Stimulated activated CD4-positive, alpha-beta T cell treated with anti-CD3 and anti-CD28 coated beads, Interleukin-4, amount 100 ng/mL, for 24 hours (primary cell): ENCODE data around the gene UBASH3A.
A peak's percentile ranks its signal among the peaks of the same experiment; 100 is the strongest.
"Not testable (repeated sequence)": the region's sequence is repeated elsewhere in the genome, so short reads cannot be mapped to it uniquely, and the experiment has no call there.

Source experiments
- DNase-seq: peaks from one replicate; pipeline ENCODE4 v3.0.0-alpha.2; 2020

The UBASH3A gene

GRCh38 chr21:42453224-42453985 is 49.7 kb downstream of the UBASH3A start:
- DNase-seq: no peak

GRCh38 chr21:42453986-42454570 is 50.4 kb downstream of the UBASH3A start:
- DNase-seq: no peak

DNA sequence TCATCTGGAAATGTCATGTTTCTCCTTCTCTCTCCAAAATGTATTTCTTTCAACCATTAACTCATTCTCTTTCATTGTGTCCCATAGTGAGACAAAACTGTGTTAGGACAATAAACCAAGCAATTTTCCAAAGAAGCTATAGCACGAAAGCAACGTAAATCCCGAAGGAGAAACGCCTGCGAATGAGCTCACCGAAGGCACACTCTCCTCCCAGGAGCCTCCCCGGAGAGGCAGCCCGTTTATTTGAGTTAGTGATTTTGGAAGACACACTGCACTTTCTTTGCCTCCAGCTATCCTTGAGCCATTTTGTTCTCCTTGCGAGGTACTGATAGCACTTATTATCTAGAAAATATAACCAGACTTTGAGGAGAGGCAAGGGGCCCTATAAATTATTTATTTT is 51.1 kb downstream of the UBASH3A start:
- DNase-seq: no peak

DNA sequence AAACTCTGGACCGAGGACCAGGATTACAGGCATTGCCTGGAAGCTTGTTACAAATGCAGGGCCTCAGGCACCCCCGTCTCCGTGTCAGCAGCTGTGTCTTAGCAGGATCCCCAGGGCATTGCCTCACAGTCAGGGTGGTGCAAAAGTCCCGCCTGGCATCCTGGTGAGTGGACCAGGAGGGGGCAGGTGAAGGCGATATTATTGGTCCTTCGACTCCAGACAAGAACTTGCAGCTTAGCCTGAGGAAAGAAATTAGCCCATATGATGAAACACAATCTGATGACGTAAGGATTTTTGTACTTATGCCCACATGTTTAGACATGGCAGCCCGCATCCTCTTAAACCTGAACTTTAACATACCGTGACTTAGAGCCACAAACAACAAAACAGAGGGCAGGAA is 51.5 kb downstream of the UBASH3A start:
- no peak for DNase-seq

DNA sequence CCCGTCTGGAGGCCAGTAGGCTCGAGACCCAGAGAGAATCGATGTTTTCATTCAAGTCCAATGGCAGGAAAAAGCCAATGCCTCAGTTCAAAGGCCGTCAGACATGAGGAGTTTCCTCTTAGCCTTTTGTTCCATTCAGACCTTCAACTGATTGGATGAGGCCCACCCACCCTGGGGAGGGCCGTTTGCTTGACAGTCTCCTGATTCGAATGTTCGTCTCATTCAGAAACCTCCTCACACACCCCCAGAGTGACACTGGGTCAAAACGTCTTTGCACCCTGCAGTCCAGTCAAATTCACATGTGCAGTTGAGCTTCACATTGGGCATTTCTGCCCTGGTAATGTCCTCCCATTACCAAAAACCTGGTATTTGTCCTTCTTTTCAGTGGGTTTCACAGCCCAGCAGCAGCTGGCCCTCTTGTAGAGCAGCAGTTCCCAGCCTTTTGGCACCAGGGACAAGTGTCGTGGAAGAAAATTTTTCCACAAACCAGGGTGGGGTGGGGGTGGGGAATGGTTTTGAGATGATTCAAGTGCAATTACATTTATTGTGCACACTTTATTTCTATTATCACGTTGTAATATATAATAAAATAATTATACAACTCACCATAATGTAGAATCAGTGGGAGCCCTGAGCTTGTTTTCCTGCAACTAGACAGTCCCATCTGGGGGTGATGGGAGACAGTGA is 52.2 kb downstream of the UBASH3A start:
- no peak for DNase-seq

GRCh38 chr21:42456457-42456856 is 52.8 kb downstream of the UBASH3A start:
- peak; percentile 67 for DNase-seq

- DNase-seq: no peak
Observed at GRCh38 chr21:42459082-42459460, 55.4 kb downstream of the UBASH3A start.

GRCh38 chr21:42459546-42460215 is 56.0 kb downstream of the UBASH3A start:
- no peak for DNase-seq

DNA sequence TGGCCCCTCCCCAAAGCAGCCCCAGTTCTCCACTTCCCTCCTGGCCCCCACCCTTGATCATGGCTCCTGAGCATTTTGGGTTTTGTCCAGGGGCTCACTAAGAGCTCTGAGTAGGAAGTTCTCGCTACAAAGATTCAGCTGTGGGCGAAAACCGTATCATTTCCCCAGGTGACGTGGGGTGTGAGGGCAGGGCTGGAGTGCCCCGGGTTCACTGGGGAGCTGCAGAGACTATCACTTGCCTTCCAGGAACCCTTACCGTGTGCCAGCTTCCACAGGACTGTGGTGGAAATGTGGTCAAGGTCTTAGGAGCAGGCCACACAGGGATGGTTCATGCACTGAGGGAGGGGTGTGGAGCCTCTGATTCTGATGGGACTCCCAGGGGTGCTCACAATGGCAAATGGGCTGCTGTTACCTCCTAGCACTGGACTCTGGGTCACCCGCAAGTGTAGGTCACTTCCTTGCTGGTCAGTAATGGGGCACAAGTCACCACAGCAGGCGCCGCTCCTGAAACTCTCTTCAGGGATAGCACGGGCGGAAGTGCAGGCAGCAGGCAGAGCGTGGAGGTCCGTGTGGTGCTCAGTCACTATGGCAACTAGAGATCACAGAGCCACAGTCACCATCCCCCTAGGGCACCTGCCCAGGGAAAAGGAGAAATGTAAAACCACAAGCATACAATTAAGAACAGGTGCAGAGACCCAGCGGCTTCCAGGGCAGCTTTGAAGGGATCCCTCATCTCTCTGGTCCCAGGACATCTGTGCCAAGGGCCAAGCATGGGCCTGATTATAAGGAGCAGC is 56.9 kb downstream of the UBASH3A start:
- peak; percentile 23 for DNase-seq

GRCh38 chr21:42461185-42461520 is 57.5 kb downstream of the UBASH3A start:
- DNase-seq: no peak

- DNase-seq: no peak
Observed at GRCh38 chr21:42461881-42462877, 58.5 kb downstream of the UBASH3A start.

GRCh38 chr21:42463861-42464515 is 60.3 kb downstream of the UBASH3A start:
- peak; percentile 63 for DNase-seq

DNA sequence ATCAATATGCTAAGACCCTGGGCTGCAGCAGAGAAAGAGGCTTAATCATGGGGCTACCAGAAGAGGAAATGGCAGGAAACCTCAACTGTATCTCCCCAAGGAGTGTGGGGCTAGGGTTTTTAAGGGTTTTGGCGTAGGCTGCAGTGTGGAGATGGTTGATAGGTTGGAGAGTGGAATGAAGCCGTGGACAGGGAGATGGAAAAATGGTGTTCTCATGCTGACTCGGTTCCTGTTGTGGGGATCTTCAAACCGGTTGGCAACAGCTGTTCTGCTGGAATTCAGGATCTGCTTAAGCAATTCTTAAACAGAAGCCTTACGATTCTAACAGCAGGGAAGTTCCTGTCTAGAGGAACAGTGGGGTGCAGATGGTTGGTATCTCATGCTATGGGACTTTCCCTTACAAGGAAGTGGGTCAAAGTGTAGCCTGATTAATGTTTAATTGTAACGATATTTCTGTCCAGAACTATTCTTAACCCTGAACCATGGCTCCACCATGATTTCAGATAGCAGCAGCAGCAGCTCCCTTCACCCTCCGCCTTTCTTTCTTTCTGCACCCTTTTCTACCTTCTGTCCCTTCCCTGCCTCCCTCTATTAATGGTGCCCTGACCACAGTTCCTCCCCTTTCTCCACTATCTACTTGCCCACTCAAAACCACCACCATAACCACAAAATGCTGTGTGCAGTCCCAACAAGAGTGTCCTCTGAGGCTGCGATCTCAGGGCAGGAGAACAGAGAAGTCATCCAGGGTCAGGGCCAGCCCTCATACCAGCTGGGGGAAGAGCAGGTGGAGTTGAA is 61.5 kb downstream of the UBASH3A start:
- no peak for DNase-seq

DNA sequence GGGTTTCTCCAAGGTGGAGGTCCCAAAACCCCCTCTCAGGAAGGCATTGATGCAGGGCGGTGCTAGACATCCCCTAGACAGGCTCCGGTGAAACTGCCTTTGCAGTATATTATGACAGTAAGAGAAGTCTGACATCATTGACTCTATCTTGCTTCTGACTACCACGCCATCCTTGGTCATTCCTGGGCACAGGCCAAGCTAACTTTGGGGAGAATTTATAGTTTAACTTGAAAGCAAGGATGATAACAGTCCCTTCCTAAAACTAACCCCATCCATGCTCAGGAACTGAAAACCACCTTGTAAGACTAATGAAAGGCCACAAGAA is 62.1 kb downstream of the UBASH3A start:
- DNase-seq: no peak

- DNase-seq: no peak
Observed at GRCh38 chr21:42466700-42467099, 63.0 kb downstream of the UBASH3A start.

GRCh38 chr21:42467140-42467983 is 63.7 kb downstream of the UBASH3A start:
- DNase-seq: no peak

DNA sequence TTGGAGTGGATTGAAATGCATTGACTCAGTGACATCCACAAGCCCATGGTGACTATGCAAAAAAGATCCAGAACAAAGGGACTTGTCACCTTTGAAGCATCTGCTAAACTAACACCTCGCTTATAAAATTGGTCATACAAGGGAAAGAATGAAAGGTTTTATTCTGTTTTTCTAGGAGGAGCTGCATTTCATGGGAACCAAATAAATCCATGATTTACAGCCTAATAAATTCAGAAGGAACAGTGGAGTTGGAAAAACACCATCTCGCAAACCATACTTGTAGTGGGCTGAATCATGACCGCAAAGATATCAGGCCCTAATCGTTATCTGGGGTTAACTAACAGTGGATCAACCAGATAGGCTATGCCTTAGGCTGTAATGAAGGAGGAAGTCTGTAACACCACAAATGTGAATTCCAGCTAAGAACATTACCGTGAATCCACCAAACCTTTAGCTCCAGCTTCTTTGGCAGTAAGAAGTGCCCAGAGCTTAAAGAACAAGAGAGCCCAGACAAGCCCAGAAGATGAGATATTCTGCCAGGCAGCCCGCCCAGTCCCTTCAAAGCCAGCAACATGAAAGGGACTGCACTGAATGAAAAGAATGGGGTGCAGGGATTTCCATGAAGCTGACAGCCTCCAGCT is 64.9 kb downstream of the UBASH3A start:
- no peak for DNase-seq

DNA sequence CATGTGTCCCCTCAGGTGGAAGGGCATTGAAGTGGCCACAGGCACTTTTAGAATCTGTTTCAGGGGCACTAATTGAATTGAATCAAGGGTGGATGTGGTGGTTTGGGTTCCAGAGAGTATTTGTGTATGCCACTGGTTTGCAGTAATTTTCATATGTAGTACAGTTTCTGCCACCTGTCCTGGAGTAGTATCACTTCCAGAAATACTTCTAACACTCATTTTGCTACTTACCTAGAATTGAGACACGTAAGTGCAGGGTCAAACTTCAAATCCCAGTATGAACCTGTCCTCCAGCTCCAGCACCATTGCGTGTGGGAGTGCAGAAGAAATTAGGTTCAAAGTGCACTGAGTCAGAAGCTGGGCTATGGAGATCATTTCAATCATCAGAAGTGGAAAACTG is 65.6 kb downstream of the UBASH3A start:
- DNase-seq: no peak

GRCh38 chr21:42469726-42470125 is 66.0 kb downstream of the UBASH3A start:
- DNase-seq: not testable (repeated sequence)
